ENCODE measurements around the gene PRR29.
"Not testable (repeated sequence)": the region's sequence is repeated elsewhere in the genome, so short reads cannot be mapped to it uniquely, and the experiment has no call there.

The PRR29 gene

DNA sequence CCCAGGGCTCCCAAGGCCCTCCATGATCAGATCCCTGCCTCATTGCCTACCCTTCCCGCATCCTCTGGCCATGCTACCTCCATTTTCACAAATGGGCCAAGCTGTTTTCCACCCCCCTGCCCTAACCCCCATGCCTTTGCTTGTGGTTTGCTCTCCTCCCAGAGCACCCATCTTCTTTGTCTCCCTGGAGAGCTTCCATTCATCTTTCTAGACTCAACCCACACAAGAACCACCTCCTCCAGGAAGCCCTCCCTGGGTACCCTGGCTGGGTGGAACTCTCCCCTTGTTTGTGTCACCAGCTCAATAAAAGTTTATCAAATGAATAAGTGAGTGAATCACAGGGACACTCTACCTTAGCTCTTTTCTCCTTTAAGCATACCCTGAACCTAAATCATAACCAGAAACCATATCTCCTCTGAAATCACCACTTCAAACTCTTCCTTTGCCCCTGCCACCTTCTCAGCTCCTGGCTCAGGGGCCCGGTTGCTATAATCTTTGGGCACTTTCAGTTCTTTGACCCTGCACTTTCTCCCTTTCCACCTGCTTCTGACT lies 22.5 kb upstream of the PRR29 start:
- DNase-seq, result no peak

GRCh38 chr17:63976702-63977101 lies 21.4 kb upstream of the PRR29 start:
- DNase-seq, result no peak

- DNase-seq, result no peak
Observed at GRCh38 chr17:63978272-63979200, 19.6 kb upstream of the PRR29 start.

- not testable (repeated sequence) for DNase-seq
Observed at GRCh38 chr17:63982641-63983040, 15.5 kb upstream of the PRR29 start.

DNA sequence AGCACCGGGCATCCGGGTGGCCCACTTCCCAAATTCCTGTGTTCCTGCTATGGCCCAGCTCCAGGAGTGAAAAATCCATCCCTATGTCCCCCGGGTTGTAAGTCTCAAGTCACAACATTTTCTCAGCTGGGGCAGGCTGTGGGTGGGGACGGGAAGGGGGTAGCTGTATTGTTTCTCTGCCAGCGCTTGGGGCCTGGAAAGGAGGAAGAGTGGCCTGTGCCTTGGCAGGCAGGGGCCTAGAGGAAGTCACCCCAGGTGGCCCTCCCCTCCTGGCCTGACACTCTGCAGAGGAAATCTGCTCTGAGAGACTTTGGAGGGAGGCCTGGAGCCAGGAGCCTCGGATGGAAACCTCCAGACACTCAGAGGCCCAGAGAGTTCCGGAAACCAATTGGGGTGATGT lies 14.8 kb upstream of the PRR29 start:
- DNase-seq, result no peak

DNA sequence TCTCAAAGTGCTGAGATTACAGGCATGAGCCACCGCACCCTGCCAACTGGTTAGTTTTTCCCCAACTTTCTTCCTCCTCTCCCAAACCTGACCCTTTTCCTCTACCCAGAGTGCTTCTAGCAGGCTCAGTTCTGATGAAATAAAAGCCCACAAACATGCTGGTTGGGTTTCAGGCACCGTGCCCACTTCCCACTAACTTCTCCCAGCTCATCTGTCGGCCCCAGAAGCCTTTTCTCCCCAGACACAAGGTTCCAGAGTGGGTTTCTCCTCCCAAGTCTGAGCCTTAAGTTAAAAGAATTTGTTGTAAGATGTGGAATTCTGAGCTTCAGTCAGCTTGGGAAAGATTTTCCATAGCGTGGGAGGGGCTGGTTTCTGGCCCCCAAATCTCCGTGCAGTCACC lies 13.9 kb upstream of the PRR29 start:
- no peak for DNase-seq

GRCh38 chr17:63984651-63985386 lies 13.3 kb upstream of the PRR29 start:
- peak; percentile 64 to 66 for DNase-seq

DNA sequence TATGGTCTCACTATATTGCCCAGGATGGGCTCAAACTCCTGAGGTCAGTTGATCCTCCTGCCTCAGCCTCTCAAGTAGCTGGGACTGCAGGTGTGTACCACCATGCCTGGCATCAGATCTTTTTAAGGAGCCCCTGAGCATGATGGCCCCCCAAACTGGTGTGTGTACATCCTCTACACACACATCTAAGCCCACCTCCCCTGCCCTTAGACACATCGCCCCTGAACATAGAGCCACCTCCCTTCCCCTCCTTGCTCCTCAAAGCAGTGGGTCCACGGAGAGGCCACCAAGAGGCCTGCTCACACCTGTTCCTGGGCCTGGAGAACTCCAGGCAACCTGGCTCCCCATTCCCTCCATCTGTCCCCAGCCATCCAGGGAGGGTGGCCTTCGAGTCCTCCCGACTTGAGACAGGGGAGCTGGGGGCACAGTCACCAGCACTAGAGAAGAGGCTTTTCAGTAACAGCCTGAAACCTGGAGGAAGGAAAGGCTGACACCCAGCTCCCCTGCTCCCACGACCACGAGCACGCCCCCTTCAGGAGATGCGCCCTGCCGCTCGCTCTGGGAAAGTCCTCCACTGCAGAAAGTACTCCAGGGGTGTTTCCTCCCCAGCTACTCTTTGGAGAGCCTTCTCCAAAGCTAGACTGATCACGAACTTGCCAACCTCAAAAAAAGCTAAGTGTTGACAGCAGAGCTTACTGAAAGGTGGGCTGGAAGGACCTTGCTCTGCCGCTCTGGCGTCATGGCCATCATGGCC lies 12.6 kb upstream of the PRR29 start:
- no peak for DNase-seq

GRCh38 chr17:63986821-63987220 lies 11.3 kb upstream of the PRR29 start:
- DNase-seq, result no peak

- no peak for DNase-seq
Observed at GRCh38 chr17:63987221-63988126, 10.7 kb upstream of the PRR29 start.

- DNase-seq, result no peak
Observed at GRCh38 chr17:63988127-63988478, 10.0 kb upstream of the PRR29 start.

- no peak for DNase-seq
Observed at GRCh38 chr17:63988741-63989621, 9.2 kb upstream of the PRR29 start.

DNA sequence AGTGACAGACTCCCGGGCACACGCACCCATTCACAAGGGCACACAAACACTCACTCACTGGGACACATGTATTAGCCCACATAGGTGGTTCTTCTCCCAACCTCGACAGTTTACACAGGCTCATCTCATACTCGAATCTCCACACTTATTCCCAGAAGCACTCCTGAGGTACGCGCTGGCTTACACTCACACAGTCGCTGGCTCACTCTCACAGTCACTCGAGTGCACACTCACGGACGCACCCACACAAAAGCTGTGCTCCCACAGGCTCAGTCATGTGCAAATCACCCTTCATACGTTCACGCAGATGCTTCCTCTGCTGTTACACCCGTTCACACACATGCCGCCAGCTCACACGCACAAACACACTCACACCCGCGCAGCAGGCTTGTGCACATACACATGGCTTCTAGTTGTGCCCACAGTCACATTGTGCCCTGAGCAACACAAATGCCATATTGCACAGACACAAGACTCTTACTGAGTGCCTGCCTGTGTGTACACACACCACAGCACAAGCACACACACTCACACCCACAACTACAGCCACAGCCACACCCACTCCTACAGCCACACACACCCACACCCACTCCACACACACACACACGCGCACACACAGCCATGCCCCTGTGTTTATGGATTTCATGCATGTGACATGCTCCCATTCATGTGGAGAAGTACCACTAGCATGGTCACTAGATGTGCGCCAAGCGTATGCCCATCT lies 8.4 kb upstream of the PRR29 start:
- DNase-seq, result no peak

GRCh38 chr17:63991611-63992010 lies 6.5 kb upstream of the PRR29 start:
- no peak for DNase-seq

DNA sequence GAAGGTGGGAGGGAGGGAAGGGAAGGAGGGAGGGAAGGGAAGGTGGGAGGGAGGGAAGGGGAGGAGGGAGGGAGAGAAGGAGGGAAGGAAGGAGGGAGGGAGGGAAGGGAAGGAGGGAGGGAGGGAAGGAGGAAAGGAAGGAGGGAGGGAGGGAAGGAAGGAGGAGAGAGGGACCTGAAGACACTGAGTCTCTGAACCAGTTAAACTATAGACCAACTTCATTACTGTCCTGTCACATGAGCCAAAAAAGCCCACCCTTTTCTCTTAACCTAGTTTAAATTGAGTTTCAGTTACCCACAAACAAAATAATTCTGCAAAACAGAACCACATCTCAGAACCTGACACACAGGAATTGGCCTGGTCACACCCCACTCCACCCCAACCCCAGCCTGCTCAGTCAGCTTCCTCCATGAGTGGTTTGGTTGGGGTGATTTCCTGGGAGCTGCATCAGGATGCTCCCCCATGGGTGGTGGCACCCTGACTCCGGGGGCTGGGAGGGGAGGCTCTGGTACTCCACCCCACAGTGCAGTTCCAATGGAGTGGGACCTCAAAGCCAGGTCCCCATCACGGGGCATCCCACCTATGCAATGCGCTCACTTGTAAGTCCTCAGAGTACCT lies 4.7 kb upstream of the PRR29 start:
- no peak for DNase-seq

DNA sequence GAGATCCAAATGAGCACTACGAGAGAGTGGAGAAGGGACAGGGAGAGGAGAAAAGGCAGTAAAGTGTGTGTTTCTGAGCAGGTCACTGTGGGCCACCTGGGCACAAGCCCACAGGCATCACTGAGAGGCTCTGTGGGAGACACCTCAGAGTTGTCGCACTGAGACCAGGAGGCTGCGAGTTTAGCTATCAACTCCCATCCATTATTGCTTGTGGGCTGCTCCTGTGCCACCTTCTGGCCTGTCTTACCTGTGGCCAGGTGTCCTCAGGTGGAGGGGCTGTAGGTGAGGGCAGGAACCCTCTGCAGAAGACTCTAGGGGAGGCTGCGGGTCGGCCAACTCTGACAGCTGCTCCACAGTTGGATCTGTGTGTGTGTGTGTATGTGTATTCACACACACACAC lies 2.5 kb upstream of the PRR29 start:
- DNase-seq, result no peak

- DNase-seq, result no peak
Observed at GRCh38 chr17:63996430-63997182, 1.5 kb upstream of the PRR29 start.

DNA sequence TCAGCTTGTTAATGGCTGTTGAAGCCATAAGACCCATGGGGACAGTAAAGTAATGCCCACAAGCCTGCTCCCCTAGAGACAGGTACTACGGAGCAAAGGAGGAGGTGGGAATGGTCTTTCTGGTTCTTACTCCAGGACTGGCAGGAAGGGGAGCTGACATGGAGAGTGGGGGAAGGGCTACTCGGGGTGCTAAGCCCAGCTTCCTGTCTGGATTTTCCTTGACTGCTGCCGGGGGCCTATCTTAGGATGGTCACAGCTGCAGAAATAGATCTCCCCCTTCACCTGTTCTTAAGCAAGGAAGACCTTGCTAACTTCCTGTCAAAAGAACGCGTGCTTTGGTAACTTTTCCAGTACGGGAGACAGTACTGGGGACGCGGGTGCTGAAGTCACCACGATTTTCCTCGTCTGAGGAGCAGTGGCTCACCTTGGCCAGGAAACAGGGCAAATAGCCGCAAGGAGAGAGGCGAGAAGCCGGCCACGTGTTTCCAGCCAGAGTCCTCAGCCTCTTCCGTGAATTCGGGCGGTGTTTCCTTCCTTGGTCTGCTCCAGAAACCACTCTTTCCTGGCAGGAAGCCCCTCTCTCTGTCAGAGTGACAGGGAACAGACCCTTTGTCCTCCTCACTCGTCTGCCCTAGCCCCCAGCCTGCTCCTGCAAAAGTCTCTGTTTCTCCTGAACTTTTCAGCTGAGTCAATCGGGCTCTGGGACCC lies 656 bp upstream of the PRR29 start:
- DNase-seq, result no peak
